ENCODE results near the gene ACOX1.
A peak's percentile ranks its signal among the peaks of the same experiment; 100 is the strongest.

The ACOX1 gene

GRCh38 chr17:75899353-75899752 lies 79.6 kb downstream of the ACOX1 start:
- TF ChIP-seq POLR2AphosphoS5 (IDR thresholded peaks at IDR 0.05; ENCODE audit: low read depth, low read length), result no peak
- no peak for TF ChIP-seq TAF1 (IDR thresholded peaks at IDR 0.05; ENCODE audit: borderline replicate concordance, low read depth, low read length)
- no peak for TF ChIP-seq POLR2A (IDR thresholded peaks at IDR 0.05; ENCODE audit: low read depth, low read length)
- FAIRE-seq (no peak), DNase-seq (ENCODE audit: insufficient read length) (no peak)

GRCh38 chr17:75898791-75899190 lies 80.2 kb downstream of the ACOX1 start:
- TF ChIP-seq POLR2AphosphoS5 (IDR thresholded peaks at IDR 0.05; ENCODE audit: low read depth, low read length) (no peak), POLR2A (IDR thresholded peaks at IDR 0.05; ENCODE audit: low read depth, low read length) (no peak), TAF1 (IDR thresholded peaks at IDR 0.05; ENCODE audit: borderline replicate concordance, low read depth, low read length) (no peak)
- no peak for DNase-seq (ENCODE audit: insufficient read length)
- no peak for FAIRE-seq

GRCh38 chr17:75898065-75898464 lies 80.9 kb downstream of the ACOX1 start:
- DNase-seq (ENCODE audit: insufficient read length) (no peak), FAIRE-seq (no peak)
- no peak for TF ChIP-seq POLR2A (IDR thresholded peaks at IDR 0.05; ENCODE audit: low read depth, low read length)
- TF ChIP-seq POLR2AphosphoS5 (IDR thresholded peaks at IDR 0.05; ENCODE audit: low read depth, low read length), result no peak
- no peak for TF ChIP-seq TAF1 (IDR thresholded peaks at IDR 0.05; ENCODE audit: borderline replicate concordance, low read depth, low read length)

DNA sequence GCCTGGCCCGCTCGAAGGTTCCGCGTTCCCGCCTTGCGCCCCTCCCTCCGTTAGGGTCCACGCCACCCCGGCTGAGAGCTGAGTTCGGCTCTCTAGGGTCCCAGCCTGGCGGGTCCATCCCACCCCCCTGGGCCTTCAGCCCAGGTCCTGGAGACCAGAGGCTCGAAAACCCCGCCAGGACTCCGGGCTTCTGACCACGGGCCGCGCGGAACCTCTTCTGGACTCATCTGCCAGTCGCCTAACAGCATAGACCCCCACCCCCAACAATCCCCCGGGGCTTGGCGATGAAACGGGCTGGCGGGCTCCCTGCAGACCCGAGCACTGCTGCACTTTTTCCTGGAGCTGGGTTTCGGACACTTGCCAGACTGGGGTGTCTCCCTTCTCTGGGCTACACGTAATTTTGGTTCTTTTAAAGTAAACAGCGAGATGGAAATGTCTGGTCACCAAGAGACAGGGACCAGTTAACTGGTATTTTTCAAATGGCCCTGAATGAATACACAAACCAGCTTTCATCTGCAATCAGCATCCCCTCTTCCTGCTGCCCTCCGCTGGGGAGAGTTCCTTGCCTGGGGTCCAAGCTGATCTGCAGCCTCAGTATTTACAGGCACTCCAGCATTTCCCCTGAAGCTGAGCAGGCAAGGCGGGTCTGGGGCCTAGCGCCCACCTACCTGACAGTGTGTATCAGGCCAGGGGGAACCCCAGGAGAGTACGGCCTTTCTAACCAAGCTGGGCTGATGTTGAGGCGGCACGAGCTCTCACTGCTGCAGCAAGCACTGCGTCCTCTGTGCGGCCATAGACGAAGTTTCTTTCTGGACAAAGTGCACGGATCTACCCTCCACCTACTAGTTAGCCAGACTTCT lies 81.6 kb downstream of the ACOX1 start:
- FAIRE-seq, result no peak
- TF ChIP-seq TAF1 (IDR thresholded peaks at IDR 0.05; ENCODE audit: borderline replicate concordance, low read depth, low read length) (no peak), POLR2AphosphoS5 (IDR thresholded peaks at IDR 0.05; ENCODE audit: low read depth, low read length) (no peak), POLR2A (IDR thresholded peaks at IDR 0.05; ENCODE audit: low read depth, low read length) (no peak)

GRCh38 chr17:75896415-75897159 lies 82.4 kb downstream of the ACOX1 start, which contains the start of gene TRIM65:
TRIM65 (minus strand) TSS chr17:75896951; CDS start chr17:75896937, 14 bp downstream.
- peak; percentile 93 for FAIRE-seq
- TF ChIP-seq POLR2AphosphoS5 (IDR thresholded peaks at IDR 0.05; ENCODE audit: low read depth, low read length) (peak; percentile 70), POLR2A (IDR thresholded peaks at IDR 0.05; ENCODE audit: low read depth, low read length) (peak; percentile 84), TAF1 (IDR thresholded peaks at IDR 0.05; ENCODE audit: borderline replicate concordance, low read depth, low read length) (peak; percentile 33; the same call in 1 of the 2 replicates)
- peak; percentile 92 for DNase-seq (ENCODE audit: insufficient read length)

More for the DNA sequence above, 81.6 kb downstream of the ACOX1 start:
- no peak for DNase-seq (ENCODE audit: insufficient read length)

DNA sequence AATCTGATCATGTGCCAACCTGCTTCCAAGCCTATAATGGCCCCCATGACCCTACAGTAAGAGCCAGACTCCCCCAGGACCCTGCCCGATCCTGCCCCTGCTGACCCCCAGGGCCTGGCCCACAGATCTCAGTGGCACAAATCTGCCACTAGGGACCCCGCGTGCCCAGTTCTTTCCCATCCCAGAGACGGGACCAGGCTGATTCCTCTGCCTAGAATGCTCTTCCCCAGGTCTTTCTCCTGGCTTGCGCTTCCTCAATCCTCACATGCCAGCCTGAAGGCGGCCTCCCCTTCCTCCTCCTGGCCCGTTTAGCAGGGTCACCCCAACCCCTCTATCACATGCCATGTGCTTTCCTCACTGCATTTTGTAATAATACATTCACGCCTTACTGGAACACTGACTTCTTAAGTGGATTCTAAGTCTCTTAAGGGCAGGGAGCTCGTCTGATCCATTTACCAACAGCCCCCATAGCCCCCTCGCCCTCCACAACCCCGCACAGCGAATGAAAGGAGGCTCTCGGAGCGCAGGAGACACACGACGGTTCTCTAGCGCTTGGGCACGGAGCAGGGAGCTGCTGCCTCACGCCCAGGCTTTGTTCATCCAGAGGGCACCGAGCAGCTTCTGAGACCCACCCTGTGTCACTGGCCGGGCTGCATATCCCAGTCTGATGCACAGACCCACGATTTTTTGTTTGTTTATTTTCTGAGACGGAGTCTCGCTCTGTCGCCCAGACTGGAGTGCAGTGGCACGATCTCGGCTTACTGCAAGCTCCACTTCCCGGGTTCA lies 83.4 kb downstream of the ACOX1 start:
- peak; percentile 71 for FAIRE-seq
- no peak for DNase-seq (ENCODE audit: insufficient read length)
- TF ChIP-seq POLR2AphosphoS5 (IDR thresholded peaks at IDR 0.05; ENCODE audit: low read depth, low read length), result no peak

DNA sequence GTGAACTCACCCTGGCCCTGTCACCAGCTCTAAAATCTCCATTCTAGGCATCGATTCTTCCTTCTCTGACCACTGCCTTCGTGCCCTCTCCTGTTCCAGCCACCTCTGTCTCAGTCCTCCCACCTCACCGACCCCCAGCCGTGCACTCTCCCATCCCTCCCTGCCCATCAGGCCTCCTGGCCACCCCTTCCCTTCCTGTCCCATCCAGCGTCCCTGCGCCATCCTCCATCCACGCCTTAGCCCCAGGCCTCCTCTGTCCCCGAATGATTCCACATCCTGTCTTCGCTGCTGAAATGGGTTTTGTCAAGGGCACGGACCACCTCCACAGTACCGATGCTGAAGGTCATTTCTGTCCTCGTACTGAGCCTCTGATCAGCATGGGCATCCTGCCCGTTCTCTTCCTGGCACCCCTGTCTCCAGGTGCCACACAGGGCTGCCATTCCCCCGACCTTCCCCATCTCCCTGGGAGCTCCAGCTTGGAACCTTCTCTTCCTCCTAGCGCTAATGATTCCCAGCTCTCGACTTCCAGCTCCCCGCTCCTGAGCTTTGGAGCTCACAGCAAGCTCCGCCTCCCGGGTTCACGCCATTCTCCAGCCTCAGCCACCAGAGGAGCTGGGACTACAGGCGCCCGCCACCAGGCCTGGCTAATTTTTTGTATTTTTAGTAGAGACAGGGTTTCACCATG lies 84.8 kb downstream of the ACOX1 start:
- FAIRE-seq, result no peak
- no peak for DNase-seq (ENCODE audit: insufficient read length)
- TF ChIP-seq POLR2AphosphoS5 (IDR thresholded peaks at IDR 0.05; ENCODE audit: low read depth, low read length), result no peak; the same call in 1 of the 2 replicates

GRCh38 chr17:75893305-75894048 lies 85.5 kb downstream of the ACOX1 start:
- FAIRE-seq (no peak), DNase-seq (ENCODE audit: insufficient read length) (no peak)
- TF ChIP-seq POLR2A (IDR thresholded peaks at IDR 0.05; ENCODE audit: low read depth, low read length) (no peak; the same call in 1 of the 2 replicates), TAF1 (IDR thresholded peaks at IDR 0.05; ENCODE audit: borderline replicate concordance, low read depth, low read length) (no peak), POLR2AphosphoS5 (IDR thresholded peaks at IDR 0.05; ENCODE audit: low read depth, low read length) (no peak)

GRCh38 chr17:75892556-75893224 lies 86.3 kb downstream of the ACOX1 start:
- DNase-seq (ENCODE audit: insufficient read length) (no peak), FAIRE-seq (no peak)
- TF ChIP-seq POLR2AphosphoS5 (IDR thresholded peaks at IDR 0.05; ENCODE audit: low read depth, low read length), result no peak
- no peak for TF ChIP-seq TAF1 (IDR thresholded peaks at IDR 0.05; ENCODE audit: borderline replicate concordance, low read depth, low read length)
- TF ChIP-seq POLR2A (IDR thresholded peaks at IDR 0.05; ENCODE audit: low read depth, low read length), result no peak
